Measurements from ENCODE around the gene PTPRG.

Gene PTPRG

GRCh38 chr3:61828880-61829721 is 267.7 kb downstream of the PTPRG start:
- no peak for DNase-seq (ENCODE audit: low spot score)

GRCh38 chr3:61829722-61830350 is 268.5 kb downstream of the PTPRG start:
- no peak for DNase-seq (ENCODE audit: low spot score)

GRCh38 chr3:61831973-61832372 is 270.6 kb downstream of the PTPRG start:
- DNase-seq (ENCODE audit: low spot score), result no peak

GRCh38 chr3:61832375-61833229 is 271.2 kb downstream of the PTPRG start:
- DNase-seq (ENCODE audit: low spot score), result no peak

GRCh38 chr3:61839256-61839655 is 277.9 kb downstream of the PTPRG start:
- DNase-seq (ENCODE audit: low spot score), result no peak

GRCh38 chr3:61841111-61841845 is 279.9 kb downstream of the PTPRG start:
- DNase-seq (ENCODE audit: low spot score), result peak; percentile 15

- no peak for DNase-seq (ENCODE audit: low spot score)
Measured at GRCh38 chr3:61841988-61842387, 280.6 kb downstream of the PTPRG start.

- no peak for DNase-seq (ENCODE audit: low spot score)
Measured at GRCh38 chr3:61844346-61844745, 283.0 kb downstream of the PTPRG start.

GRCh38 chr3:61846488-61846887 is 285.1 kb downstream of the PTPRG start:
- no peak for DNase-seq (ENCODE audit: low spot score)

GRCh38 chr3:61847784-61848462 is 286.6 kb downstream of the PTPRG start:
- DNase-seq (ENCODE audit: low spot score), result no peak

GRCh38 chr3:61848885-61849284 is 287.5 kb downstream of the PTPRG start:
- DNase-seq (ENCODE audit: low spot score), result peak; percentile 45

- no peak for DNase-seq (ENCODE audit: low spot score)
Measured at GRCh38 chr3:61853912-61854311, 292.5 kb downstream of the PTPRG start.

- DNase-seq (ENCODE audit: low spot score), result no peak
Measured at GRCh38 chr3:61855211-61855610, 293.8 kb downstream of the PTPRG start.

- DNase-seq (ENCODE audit: low spot score), result no peak
Measured at GRCh38 chr3:61857297-61857696, 295.9 kb downstream of the PTPRG start.

GRCh38 chr3:61858054-61858453 is 296.7 kb downstream of the PTPRG start:
- peak; percentile 32 for DNase-seq (ENCODE audit: low spot score)

- no peak for DNase-seq (ENCODE audit: low spot score)
Measured at GRCh38 chr3:61861410-61861809, 300.0 kb downstream of the PTPRG start.

- DNase-seq (ENCODE audit: low spot score), result no peak
Measured at GRCh38 chr3:61862614-61863289, 301.4 kb downstream of the PTPRG start.

GRCh38 chr3:61863579-61863978 is 302.2 kb downstream of the PTPRG start:
- no peak for DNase-seq (ENCODE audit: low spot score)

GRCh38 chr3:61864886-61865285 is 303.5 kb downstream of the PTPRG start:
- DNase-seq (ENCODE audit: low spot score), result no peak

GRCh38 chr3:61865466-61866152 is 304.2 kb downstream of the PTPRG start:
- no peak for DNase-seq (ENCODE audit: low spot score)

Measured in pons (tissue), 1 donor.